ENCODE measurements around the gene KCNJ14. TPM values are rescaled to one million over a fixed set of nuclear protein-coding genes. Genes with fewer than 3 reads are reported as not detected.
A peak's percentile ranks its signal among the peaks of the same experiment; 100 is the strongest.

The KCNJ14 gene
- total RNA-seq, 4 donors from 2014 or later: 0.16 to 0.42 (median 0.27) TPM; not detected in 1

DNA sequence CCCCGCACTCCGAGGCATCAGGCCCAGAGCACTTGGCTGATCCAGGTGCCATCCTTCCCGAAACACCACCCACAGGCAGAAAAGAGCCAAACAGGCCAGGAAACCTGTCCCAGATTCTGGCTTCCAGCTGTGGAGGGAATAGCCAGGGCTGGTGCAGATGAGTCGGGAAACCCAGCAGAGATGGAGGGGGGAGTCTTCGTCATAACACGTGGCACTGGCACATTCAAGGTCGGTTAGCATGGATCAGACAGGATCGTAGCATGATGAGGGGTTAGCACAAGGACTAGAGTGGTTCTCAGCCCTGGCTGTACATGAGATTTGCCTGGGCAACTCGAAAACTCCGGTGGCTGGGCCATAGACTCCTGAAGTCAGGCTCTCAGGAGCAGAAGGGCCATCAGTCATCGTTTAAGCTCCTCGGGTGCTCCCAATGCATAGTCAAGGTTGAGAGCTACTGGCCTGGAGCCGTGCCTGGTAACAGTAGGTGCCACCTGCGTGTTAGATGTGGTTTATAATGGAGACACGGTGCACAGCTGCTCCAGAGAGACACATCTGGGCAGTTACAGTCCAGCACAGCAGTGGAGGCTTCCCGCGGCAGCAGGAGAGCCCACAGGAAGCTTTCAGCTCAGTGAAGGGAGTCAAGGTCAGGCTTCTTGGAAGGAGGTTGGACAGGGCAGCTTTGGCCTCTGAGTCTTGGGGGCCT lies 20.1 kb downstream of the KCNJ14 start:
- TF ChIP-seq EP300 (IDR thresholded peaks at IDR 0.05) (no peak), POLR2A (IDR thresholded peaks at IDR 0.05) (no peak), POLR2AphosphoS5 (IDR thresholded peaks at IDR 0.05) (no peak)
- TF ChIP-seq, protein P1, sequence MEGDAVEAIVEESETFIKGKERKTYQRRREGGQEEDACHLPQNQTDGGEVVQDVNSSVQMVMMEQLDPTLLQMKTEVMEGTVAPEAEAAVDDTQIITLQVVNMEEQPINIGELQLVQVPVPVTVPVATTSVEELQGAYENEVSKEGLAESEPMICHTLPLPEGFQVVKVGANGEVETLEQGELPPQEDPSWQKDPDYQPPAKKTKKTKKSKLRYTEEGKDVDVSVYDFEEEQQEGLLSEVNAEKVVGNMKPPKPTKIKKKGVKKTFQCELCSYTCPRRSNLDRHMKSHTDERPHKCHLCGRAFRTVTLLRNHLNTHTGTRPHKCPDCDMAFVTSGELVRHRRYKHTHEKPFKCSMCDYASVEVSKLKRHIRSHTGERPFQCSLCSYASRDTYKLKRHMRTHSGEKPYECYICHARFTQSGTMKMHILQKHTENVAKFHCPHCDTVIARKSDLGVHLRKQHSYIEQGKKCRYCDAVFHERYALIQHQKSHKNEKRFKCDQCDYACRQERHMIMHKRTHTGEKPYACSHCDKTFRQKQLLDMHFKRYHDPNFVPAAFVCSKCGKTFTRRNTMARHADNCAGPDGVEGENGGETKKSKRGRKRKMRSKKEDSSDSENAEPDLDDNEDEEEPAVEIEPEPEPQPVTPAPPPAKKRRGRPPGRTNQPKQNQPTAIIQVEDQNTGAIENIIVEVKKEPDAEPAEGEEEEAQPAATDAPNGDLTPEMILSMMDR (IDR thresholded peaks at IDR 0.05): no peak
- Histone ChIP-seq H3K9me3 (no peaks in the 10 kb centered on the region), H3K4me3 (no peak overlapping the region), H3K27me3 (no peaks in the 10 kb centered on the region), H3K27ac (no peak overlapping the region), H3K4me1 (peaks cover 0 to 29% (median 2%) of the 10 kb centered on the region in 3 donors), H3K36me3 (peaks cover 0 to 90% of the 10 kb centered on the region in 2 donors)
- WGBS, 2 donors (ENCODE audit: low coverage in 1 of 2): 76 to 97% methylated on average over 4 to 6 of the region's 17 CpGs
- ATAC-seq: no peak

GRCh38 chr19:48476176-48476575 lies 20.8 kb downstream of the KCNJ14 start:
- ATAC-seq: no peak
- Histone ChIP-seq H3K9me3 (no peaks in the 10 kb centered on the region), H3K36me3 (peaks cover 0 to 83% of the 10 kb centered on the region in 2 donors), H3K27me3 (no peaks in the 10 kb centered on the region), H3K27ac (no peak overlapping the region), H3K4me3 (no peak overlapping the region), H3K4me1 (peaks cover 0 to 29% (median 3%) of the 10 kb centered on the region in 3 donors)
- TF ChIP-seq EP300 (IDR thresholded peaks at IDR 0.05): no peak
- WGBS, 2 donors (ENCODE audit: low coverage in 1 of 2): 78 to 89% methylated on average over 4 of the region's 9 CpGs

- Histone ChIP-seq H3K4me3 (no peak overlapping the region), H3K4me1 (peaks cover 0 to 29% (median 3%) of the 10 kb centered on the region in 3 donors), H3K36me3 (peaks cover 0 to 73% of the 10 kb centered on the region in 2 donors), H3K9me3 (no peaks in the 10 kb centered on the region), H3K27me3 (no peaks in the 10 kb centered on the region), H3K27ac (peak overlapping the region in 1 of 4 donors; percentile 36)
- ATAC-seq: no peak
- TF ChIP-seq EP300 (IDR thresholded peaks at IDR 0.05) (no peak), POLR2AphosphoS5 (IDR thresholded peaks at IDR 0.05) (no peak), POLR2A (IDR thresholded peaks at IDR 0.05) (no peak)
- TF ChIP-seq, protein P1 (IDR thresholded peaks at IDR 0.05): no peak
- WGBS, 2 donors (ENCODE audit: low coverage in 1 of 2): 46 to 77% methylated on average over 3 to 4 of the region's 10 CpGs
Observed at GRCh38 chr19:48477067-48477685, 21.8 kb downstream of the KCNJ14 start.

DNA sequence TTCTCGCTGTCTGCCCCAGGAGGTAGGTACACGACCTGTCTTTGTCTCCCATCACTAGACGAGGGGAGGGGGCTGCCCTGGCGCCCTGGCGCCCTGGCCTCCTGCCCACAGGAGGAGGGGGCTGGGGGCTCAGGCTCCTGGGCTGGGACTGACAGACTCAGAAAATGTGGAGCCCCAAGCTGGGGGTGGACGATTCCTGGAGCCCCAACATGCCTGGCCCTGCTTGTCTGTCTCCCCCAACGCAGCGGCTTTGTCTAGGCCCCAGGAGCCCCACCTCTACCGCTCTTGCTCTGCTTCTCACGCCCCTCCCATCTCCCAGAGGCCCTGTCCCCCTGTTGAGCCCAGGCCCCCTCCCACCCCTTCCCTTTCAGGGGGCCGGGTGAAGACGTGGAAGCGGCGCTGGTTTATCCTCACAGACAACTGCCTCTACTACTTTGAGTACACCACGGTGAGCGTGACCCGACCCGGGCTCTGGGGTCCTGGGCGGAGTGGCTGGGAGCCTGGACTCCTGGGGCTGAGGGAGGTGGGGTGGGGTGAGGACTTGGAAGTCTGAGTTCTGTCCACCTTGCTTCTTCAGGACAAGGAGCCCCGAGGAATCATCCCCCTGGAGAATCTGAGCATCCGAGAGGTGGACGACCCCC lies 22.4 kb downstream of the KCNJ14 start:
- H3K4me3 ChIP-seq: no peak overlapping the region
- no peaks in the 10 kb centered on the region for H3K27me3 ChIP-seq
- WGBS, 2 donors (ENCODE audit: low coverage in 1 of 2): 78% methylated on average over 3 of the region's 22 CpGs; no CpG with 5 or more reads in 1 of the 2 donors
- H3K9me3 ChIP-seq: no peaks in the 10 kb centered on the region
- peaks cover 0 to 29% (median 3%) of the 10 kb centered on the region in 3 donors for H3K4me1 ChIP-seq
- no peak for ATAC-seq
- TF ChIP-seq EP300 (IDR thresholded peaks at IDR 0.05) (no peak), POLR2A (IDR thresholded peaks at IDR 0.05) (no peak)
- peaks cover 0 to 67% of the 10 kb centered on the region in 2 donors for H3K36me3 ChIP-seq
- peak overlapping the region in 2 of 4 donors; percentile 5 to 36 for H3K27ac ChIP-seq

DNA sequence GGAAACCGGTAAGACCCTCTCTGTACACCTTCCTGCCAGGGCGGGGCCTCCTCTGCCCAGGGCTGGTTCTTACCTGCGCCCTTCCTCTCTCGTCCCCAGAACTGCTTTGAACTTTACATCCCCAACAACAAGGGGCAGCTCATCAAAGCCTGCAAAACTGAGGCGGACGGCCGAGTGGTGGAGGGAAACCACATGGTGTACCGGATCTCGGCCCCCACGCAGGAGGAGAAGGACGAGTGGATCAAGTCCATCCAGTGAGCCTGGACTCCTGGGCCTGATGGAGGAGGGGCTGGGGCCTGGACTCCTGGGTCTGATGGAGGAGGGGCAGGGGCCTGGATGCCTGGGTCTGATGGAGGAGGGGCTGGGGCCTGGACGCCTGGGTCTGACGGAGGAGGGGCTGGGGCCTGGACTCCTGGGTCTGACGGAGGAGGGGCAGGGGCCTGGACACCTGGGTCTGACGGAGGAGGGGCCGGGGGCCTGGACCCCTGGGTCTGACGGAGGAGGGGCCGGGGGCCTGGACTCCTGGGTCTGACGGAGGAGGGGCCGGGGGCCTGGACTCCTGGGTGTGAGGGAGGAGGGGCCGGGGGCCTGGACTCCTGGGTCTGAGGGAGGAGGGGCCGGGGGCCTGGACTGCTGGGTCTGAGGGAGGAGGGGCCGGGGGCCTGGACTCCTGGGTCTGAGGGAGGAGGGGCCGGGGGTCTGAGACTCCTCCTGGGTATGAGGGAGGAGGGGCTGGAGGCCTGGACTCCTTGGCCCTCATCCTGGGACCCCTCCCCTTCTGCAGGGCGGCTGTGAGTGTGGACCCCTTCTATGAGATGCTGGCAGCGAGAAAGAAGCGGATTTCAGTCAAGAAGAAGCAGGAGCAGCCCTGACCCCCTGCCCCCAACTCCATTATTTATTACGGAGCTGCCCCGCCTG lies 23.2 kb downstream of the KCNJ14 start:
- WGBS, 2 donors (ENCODE audit: low coverage in 1 of 2): 79 to 80% methylated on average over 3 to 6 of the region's 29 CpGs
- peak overlapping the region in 3 of 4 donors; percentile 5 to 95 (median 17) for H3K27ac ChIP-seq
- H3K27me3 ChIP-seq: no peaks in the 10 kb centered on the region
- TF ChIP-seq EP300 (IDR thresholded peaks at IDR 0.05) (no peak), POLR2AphosphoS5 (IDR thresholded peaks at IDR 0.05) (no peak), POLR2A (IDR thresholded peaks at IDR 0.05) (no peak)
- TF ChIP-seq, protein P1 (IDR thresholded peaks at IDR 0.05): no peak
- H3K4me3 ChIP-seq: no peak overlapping the region
- H3K36me3 ChIP-seq: peaks cover 0 to 59% of the 10 kb centered on the region in 2 donors
- ATAC-seq: no peak
- no peaks in the 10 kb centered on the region for H3K9me3 ChIP-seq
- peaks cover 0 to 29% (median 3%) of the 10 kb centered on the region in 3 donors for H3K4me1 ChIP-seq

All from gastroesophageal sphincter (tissue), 4 donors.